Endothelial cell of umbilical vein (primary cell): ENCODE results near the gene HOXA10.

ENCODE experiments used
- EZH2 ChIP-seq: IDR thresholded peaks from 2 replicates; pipeline ENCODE4 v1.6.1; 2012; ENCODE audit warnings: borderline replicate concordance, low read depth, mild to moderate bottlenecking, moderate library complexity, low read length, inconsistent platforms; ENCODE audit not compliant: severe bottlenecking
- FOS ChIP-seq: IDR thresholded peaks from 2 replicates; pipeline ENCODE4 v1.6.1; 2011; ENCODE audit warnings: mild to moderate bottlenecking, low read length, moderate library complexity, borderline replicate concordance; ENCODE audit not compliant: insufficient read depth
- MYC ChIP-seq: IDR thresholded peaks from one replicate; pipeline ENCODE4 v1.6.1; 2011; ENCODE audit warnings: mild to moderate bottlenecking, low read depth, low read length
- POLR2A ChIP-seq: IDR thresholded peaks from 2 replicates; pipeline ENCODE4 v1.6.1; 2012; ENCODE audit warnings: low read depth, mild to moderate bottlenecking, control low read depth, low read length
- POLR2AphosphoS5 ChIP-seq: IDR thresholded peaks from 2 replicates; pipeline ENCODE4 v1.6.1; 2012; ENCODE audit warnings: low read depth, mild to moderate bottlenecking, control low read depth, low read length, moderate library complexity; ENCODE audit not compliant: insufficient read depth
- TF ChIP-seq, protein P1 (sequence below), 2 donors: IDR thresholded peaks; 1 replicate in 1 of 2; 2 replicates in 1 of 2; pipeline ENCODE4 v1.5.1; 2011; ENCODE audit warnings: low read length in 2 of 2, mild to moderate bottlenecking in 2 of 2, moderate library complexity in 2 of 2, control low read depth in 1 of 2, inconsistent platforms in 1 of 2, low read depth in 1 of 2; ENCODE audit not compliant: insufficient read depth in 1 of 2; ENCODE audit errors: extremely low read depth in 1 of 2
- TF ChIP-seq, protein P2 (sequence below): IDR thresholded peaks from 2 replicates; pipeline ENCODE4 v1.6.1; 2011; ENCODE audit not compliant: insufficient read depth, insufficient read length

DNA sequence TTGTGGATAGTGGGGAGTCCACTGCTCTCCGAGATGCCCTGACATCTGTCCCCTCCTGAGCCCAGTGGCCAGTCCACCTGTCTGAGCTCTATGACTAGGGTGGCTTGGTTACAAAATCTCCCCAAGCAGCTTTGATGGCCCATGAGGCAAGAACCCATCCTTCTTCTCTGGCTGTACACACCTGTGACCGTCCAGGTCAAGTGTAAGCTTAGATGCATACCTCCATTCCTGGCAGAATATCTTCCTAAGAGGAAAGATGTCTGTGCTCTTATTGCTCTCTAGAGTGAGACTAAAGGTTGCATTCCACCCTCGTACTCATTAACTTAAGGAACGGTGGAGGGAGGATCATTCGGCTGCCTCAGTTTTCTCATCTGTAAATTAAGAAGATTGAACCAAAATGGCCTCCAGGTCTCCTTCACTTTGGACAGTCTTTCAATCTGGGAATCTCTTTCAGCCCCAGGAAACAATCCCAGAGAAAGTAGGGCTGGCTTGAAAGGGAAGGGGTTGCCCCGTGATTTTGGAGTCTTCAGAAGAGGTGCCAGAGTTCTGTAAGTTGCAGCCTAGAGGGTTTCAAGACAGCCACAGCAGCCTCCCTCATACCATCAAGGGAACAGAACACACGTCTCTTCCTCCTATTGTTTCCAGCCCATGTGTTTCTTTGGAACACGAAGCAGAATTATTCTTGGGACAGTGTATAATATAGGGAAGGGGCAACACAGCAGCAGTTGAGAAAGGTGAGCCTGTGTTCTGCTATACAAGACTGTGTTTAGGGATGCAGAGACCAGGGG lies 49.0 kb downstream of the HOXA10 start:
- TF ChIP-seq POLR2A (no peak), POLR2AphosphoS5 (no peak), EZH2 (no peak), MYC (no peak), FOS (no peak)
- TF ChIP-seq, protein P1, sequence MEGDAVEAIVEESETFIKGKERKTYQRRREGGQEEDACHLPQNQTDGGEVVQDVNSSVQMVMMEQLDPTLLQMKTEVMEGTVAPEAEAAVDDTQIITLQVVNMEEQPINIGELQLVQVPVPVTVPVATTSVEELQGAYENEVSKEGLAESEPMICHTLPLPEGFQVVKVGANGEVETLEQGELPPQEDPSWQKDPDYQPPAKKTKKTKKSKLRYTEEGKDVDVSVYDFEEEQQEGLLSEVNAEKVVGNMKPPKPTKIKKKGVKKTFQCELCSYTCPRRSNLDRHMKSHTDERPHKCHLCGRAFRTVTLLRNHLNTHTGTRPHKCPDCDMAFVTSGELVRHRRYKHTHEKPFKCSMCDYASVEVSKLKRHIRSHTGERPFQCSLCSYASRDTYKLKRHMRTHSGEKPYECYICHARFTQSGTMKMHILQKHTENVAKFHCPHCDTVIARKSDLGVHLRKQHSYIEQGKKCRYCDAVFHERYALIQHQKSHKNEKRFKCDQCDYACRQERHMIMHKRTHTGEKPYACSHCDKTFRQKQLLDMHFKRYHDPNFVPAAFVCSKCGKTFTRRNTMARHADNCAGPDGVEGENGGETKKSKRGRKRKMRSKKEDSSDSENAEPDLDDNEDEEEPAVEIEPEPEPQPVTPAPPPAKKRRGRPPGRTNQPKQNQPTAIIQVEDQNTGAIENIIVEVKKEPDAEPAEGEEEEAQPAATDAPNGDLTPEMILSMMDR (IDR thresholded peaks at IDR 0.05; ENCODE audit: extremely low read depth in 1 of 2, insufficient read depth in 1 of 2, low read depth in 1 of 2, low read length in 2 of 2): no peak
- TF ChIP-seq, protein P2, sequence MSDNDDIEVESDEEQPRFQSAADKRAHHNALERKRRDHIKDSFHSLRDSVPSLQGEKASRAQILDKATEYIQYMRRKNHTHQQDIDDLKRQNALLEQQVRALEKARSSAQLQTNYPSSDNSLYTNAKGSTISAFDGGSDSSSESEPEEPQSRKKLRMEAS: no peak
